Upper lobe of right lung (tissue), 1 donor: ENCODE results near the gene RASAL2. TPM values are rescaled to one million over a fixed set of nuclear protein-coding genes. Genes with fewer than 3 reads are reported as not detected.

ENCODE experiments used
- ATAC-seq: fragments of 200-7000 bp; cut with Tn5 transposase; one replicate; pipeline ENCODE4 v1.9.1; 2020; ENCODE audit warnings: mild to moderate bottlenecking, moderate library complexity
- DNase-seq: peaks from one replicate; pipeline ENCODE4 v3.0.0-alpha.2; 2020
- H3K27ac ChIP-seq: fragments of 200-600 bp; one replicate; pipeline ENCODE4 v1.8.0; 2022
- H3K27me3 ChIP-seq: fragments of 200-600 bp; one replicate; pipeline ENCODE4 v1.8.0; 2022; ENCODE audit warnings: mild to moderate bottlenecking
- H3K36me3 ChIP-seq: fragments of 200-600 bp; one replicate; pipeline ENCODE4 v1.8.0; 2022
- H3K4me1 ChIP-seq: fragments of 200-600 bp; one replicate; pipeline ENCODE4 v1.8.0; 2022
- H3K4me3 ChIP-seq: fragments of 200-600 bp; one replicate; pipeline ENCODE4 v1.8.0; 2022; ENCODE audit warnings: mild to moderate bottlenecking
- H3K9me3 ChIP-seq: fragments of 200-600 bp; one replicate; pipeline ENCODE4 v1.8.0; 2022
- intact Hi-C: fragments of 100-400 bp; cut with DNase I; formaldehyde crosslinking; loops from one replicate; pipeline ENCODE4 v1.11.0; 2022
- total RNA-seq: library from RNA; stranded (reverse); fragmentation: NEBNext Ultra II Directional; extraction: Animal tissue kit (Norgen Biotek cat#: 25700); gene quantifications from one replicate; pipeline ENCODE4 v1.2.1, GENCODE V29; 2021
- TF ChIP-seq, protein P1 (sequence below): fragments of 200-600 bp; IDR thresholded peaks from one replicate; pipeline ENCODE4 v1.8.0; 2022; ENCODE audit warnings: antibody characterized with exemption
- donor health status: DM: no; HTN: yes; CAD: no; lungs with severe emphysema.

RASAL2 gene
- total RNA-seq, 1 donor from 2014 or later = 39.4 TPM

DNA sequence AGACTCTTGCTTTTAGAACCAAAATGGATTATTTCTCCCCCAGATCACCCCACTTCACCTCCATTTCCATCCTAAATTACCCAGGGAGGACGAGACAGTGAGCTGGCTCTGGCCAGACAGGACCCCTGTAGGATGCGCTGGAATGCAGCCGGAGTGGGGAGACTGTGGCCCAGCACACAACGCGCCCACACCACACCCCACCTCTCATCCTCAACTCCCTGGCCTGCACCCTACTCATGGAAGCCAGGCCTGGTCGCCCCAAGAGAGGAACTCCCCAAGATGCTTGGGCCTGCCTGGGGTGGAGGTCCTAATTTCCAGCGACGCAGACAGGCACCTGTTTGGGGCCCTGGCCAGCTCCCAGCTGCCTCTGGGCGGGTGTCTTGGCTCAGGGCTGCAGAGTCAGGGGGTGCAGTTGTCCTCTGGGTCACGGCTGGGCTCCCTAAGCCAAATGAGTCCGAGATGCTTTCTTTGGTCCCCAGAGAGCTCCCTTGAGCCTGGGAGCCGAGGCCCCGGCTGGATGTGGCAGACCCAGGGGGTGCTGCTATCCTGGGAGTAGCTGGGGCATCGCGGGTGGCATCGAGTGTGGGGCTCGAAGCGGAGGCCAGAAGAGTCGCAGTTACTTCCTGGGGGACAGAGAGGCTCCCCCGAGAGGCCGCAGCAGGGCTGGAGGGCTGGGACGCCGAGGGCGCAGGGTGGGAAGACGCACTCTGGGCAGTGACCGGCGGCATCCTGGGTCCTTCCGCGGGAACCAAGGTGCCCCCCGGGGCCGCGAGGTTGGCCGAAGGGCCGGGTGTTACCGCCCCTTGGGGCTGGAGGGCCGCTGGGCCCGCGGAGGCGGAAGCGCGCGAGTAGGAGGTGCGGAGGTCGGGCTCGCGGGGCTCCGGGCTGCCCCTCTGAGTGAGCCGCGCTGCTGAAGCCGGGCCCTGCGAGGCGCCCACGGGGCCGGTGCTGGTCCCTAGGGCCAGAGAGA lies 392.5 kb downstream of the RASAL2 start:
- no peak for DNase-seq
- Histone ChIP-seq H3K27ac (no peak overlapping the region), H3K4me1 (peaks cover 15% of the 10 kb centered on the region), H3K27me3 (no peaks in the 10 kb centered on the region), H3K4me3 (peak overlapping the region; percentile 40), H3K9me3 (no peaks in the 10 kb centered on the region), H3K36me3 (no peaks in the 10 kb centered on the region)
- peak; percentile 66 for ATAC-seq
- intact Hi-C loops = no loop called here
- TF ChIP-seq, protein P1, sequence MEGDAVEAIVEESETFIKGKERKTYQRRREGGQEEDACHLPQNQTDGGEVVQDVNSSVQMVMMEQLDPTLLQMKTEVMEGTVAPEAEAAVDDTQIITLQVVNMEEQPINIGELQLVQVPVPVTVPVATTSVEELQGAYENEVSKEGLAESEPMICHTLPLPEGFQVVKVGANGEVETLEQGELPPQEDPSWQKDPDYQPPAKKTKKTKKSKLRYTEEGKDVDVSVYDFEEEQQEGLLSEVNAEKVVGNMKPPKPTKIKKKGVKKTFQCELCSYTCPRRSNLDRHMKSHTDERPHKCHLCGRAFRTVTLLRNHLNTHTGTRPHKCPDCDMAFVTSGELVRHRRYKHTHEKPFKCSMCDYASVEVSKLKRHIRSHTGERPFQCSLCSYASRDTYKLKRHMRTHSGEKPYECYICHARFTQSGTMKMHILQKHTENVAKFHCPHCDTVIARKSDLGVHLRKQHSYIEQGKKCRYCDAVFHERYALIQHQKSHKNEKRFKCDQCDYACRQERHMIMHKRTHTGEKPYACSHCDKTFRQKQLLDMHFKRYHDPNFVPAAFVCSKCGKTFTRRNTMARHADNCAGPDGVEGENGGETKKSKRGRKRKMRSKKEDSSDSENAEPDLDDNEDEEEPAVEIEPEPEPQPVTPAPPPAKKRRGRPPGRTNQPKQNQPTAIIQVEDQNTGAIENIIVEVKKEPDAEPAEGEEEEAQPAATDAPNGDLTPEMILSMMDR = no peak

GRCh38 chr1:178487070-178487615 lies 393.2 kb downstream of the RASAL2 start:
- intact Hi-C loops = no loop called here
- no peaks in the 10 kb centered on the region for H3K9me3 ChIP-seq
- DNase-seq = no peak
- H3K4me1 ChIP-seq = peaks cover 15% of the 10 kb centered on the region
- no peaks in the 10 kb centered on the region for H3K27me3 ChIP-seq
- peak; percentile 31 for ATAC-seq
- no peak overlapping the region for H3K27ac ChIP-seq
- H3K4me3 ChIP-seq = peak overlapping the region; percentile 40
- H3K36me3 ChIP-seq = no peaks in the 10 kb centered on the region
- TF ChIP-seq, protein P1 = no peak

GRCh38 chr1:178488393-178488792 lies 394.5 kb downstream of the RASAL2 start:
- ATAC-seq = no peak
- TF ChIP-seq, protein P1 = no peak

GRCh38 chr1:178489399-178489798 lies 395.5 kb downstream of the RASAL2 start:
- Histone ChIP-seq H3K9me3 (no peaks in the 10 kb centered on the region), H3K27ac (no peak overlapping the region), H3K27me3 (no peaks in the 10 kb centered on the region), H3K4me3 (no peak overlapping the region), H3K36me3 (no peaks in the 10 kb centered on the region), H3K4me1 (peaks cover 15% of the 10 kb centered on the region)
- DNase-seq = no peak
- intact Hi-C loops = no loop called here
- TF ChIP-seq, protein P1 = no peak
- ATAC-seq = no peak

More at GRCh38 chr1:178488393-178488792, 394.5 kb downstream of the RASAL2 start:
- Histone ChIP-seq H3K36me3 (no peaks in the 10 kb centered on the region), H3K27me3 (no peaks in the 10 kb centered on the region), H3K4me1 (peaks cover 15% of the 10 kb centered on the region), H3K4me3 (no peak overlapping the region), H3K27ac (no peak overlapping the region), H3K9me3 (no peaks in the 10 kb centered on the region)
- intact Hi-C loops = no loop called here
- no peak for DNase-seq

GRCh38 chr1:178490136-178490535 lies 396.2 kb downstream of the RASAL2 start:
- intact Hi-C loops = no loop called here
- H3K4me1 ChIP-seq = peaks cover 15% of the 10 kb centered on the region
- ATAC-seq (no peak), DNase-seq (no peak)
- H3K9me3 ChIP-seq = no peaks in the 10 kb centered on the region
- H3K4me3 ChIP-seq = no peak overlapping the region
- H3K27ac ChIP-seq = no peak overlapping the region
- TF ChIP-seq, protein P1 = no peak
- H3K27me3 ChIP-seq = no peaks in the 10 kb centered on the region
- H3K36me3 ChIP-seq = no peaks in the 10 kb centered on the region
